ENCODE data around the gene RGS4. TPM values are rescaled to one million over a fixed set of nuclear protein-coding genes. Genes with fewer than 3 reads are reported as not detected.

RGS4 gene
- total RNA-seq, 2 donors from 2014 or later: 0.37 to 1.9 TPM

- H3K27ac ChIP-seq: no peak overlapping the region
- H3K4me3 ChIP-seq: no peak overlapping the region
- no peak overlapping the region for H3K9ac ChIP-seq (ENCODE audit: low read depth in 2 of 2, low read length in 2 of 2)
- no peaks in the 10 kb centered on the region for H3K4me1 ChIP-seq
- intact Hi-C loops (cut with DNase I): loop anchor here (10.0 kb wide), 1 partner anchor 98 kb away; no protein-coding TSS in a partner anchor
- H3K9me3 ChIP-seq: no peaks in the 10 kb centered on the region
- TF ChIP-seq CTCF (IDR thresholded peaks at IDR 0.05): no peak
- H3K36me3 ChIP-seq: no peaks in the 10 kb centered on the region
- H3K27me3 ChIP-seq: no peaks in the 10 kb centered on the region
- no peak for DNase-seq
Observed at GRCh38 chr1:163076981-163077761, 8.0 kb downstream of the RGS4 start.

GRCh38 chr1:163082971-163083370, 13.8 kb downstream of the RGS4 start:
- intact Hi-C loops (cut with DNase I): no loop called here
- TF ChIP-seq CTCF (IDR thresholded peaks at IDR 0.05): no peak
- DNase-seq: no peak
- no peaks in the 10 kb centered on the region for H3K9me3 ChIP-seq
- no peaks in the 10 kb centered on the region for H3K27me3 ChIP-seq
- H3K36me3 ChIP-seq: no peaks in the 10 kb centered on the region
- no peaks in the 10 kb centered on the region for H3K4me1 ChIP-seq
- H3K9ac ChIP-seq (ENCODE audit: low read depth in 2 of 2, low read length in 2 of 2): no peak overlapping the region
- H3K4me3 ChIP-seq: no peak overlapping the region
- no peak overlapping the region for H3K27ac ChIP-seq

- H3K9me3 ChIP-seq: no peaks in the 10 kb centered on the region
- DNase-seq: no peak
- intact Hi-C loops (cut with DNase I): no loop called here
- H3K4me1 ChIP-seq: no peaks in the 10 kb centered on the region
- H3K4me3 ChIP-seq: no peak overlapping the region
- no peaks in the 10 kb centered on the region for H3K27me3 ChIP-seq
- no peaks in the 10 kb centered on the region for H3K36me3 ChIP-seq
- no peak for TF ChIP-seq CTCF (IDR thresholded peaks at IDR 0.05)
- H3K9ac ChIP-seq (ENCODE audit: low read depth in 2 of 2, low read length in 2 of 2): no peak overlapping the region
- no peak overlapping the region for H3K27ac ChIP-seq
Observed at GRCh38 chr1:163083690-163084089, 14.5 kb downstream of the RGS4 start.

- TF ChIP-seq CTCF (IDR thresholded peaks at IDR 0.05): no peak
- H3K27ac ChIP-seq: no peak overlapping the region
- no peak for DNase-seq
- H3K4me3 ChIP-seq: no peak overlapping the region
- H3K27me3 ChIP-seq: no peaks in the 10 kb centered on the region
- no peaks in the 10 kb centered on the region for H3K9me3 ChIP-seq
- no peaks in the 10 kb centered on the region for H3K4me1 ChIP-seq
- no peak overlapping the region for H3K9ac ChIP-seq (ENCODE audit: low read depth in 2 of 2, low read length in 2 of 2)
- no peaks in the 10 kb centered on the region for H3K36me3 ChIP-seq
- intact Hi-C loops (cut with DNase I): no loop called here
Observed at GRCh38 chr1:163084330-163084729, 15.2 kb downstream of the RGS4 start.

- H3K4me1 ChIP-seq: no peaks in the 10 kb centered on the region
- intact Hi-C loops (cut with DNase I): no loop called here
- H3K27ac ChIP-seq: no peak overlapping the region
- H3K9ac ChIP-seq (ENCODE audit: low read depth in 2 of 2, low read length in 2 of 2): no peak overlapping the region
- no peaks in the 10 kb centered on the region for H3K36me3 ChIP-seq
- no peaks in the 10 kb centered on the region for H3K27me3 ChIP-seq
- TF ChIP-seq CTCF (IDR thresholded peaks at IDR 0.05): no peak
- no peaks in the 10 kb centered on the region for H3K9me3 ChIP-seq
- no peak overlapping the region for H3K4me3 ChIP-seq
- no peak for DNase-seq
Observed at GRCh38 chr1:163085041-163085903, 16.1 kb downstream of the RGS4 start.
